DMS 273 treated with DMSO at 0.1 percent for 48 hours (cell line): ENCODE measurements around the gene HECA.
"Not testable (repeated sequence)": the region's sequence is repeated elsewhere in the genome, so short reads cannot be mapped to it uniquely, and the experiment has no call there.

Experiments used
- DNase-seq: peaks from one replicate; lab custom pipeline; 2025; lab: John Stamatoyannopoulos, UW

Gene HECA

GRCh38 chr6:139134817-139135577 lies at the start of gene HECA:
Gene HECA, plus strand, starts transcription at chr6:139135080. Its CDS starts 317 bp downstream, at chr6:139135397.
- DNase-seq = peak; percentile 71

- no peak for DNase-seq
Measured at GRCh38 chr6:139091826-139092225, 43.1 kb upstream of the HECA start.

- no peak for DNase-seq
Measured at GRCh38 chr6:139099984-139100383, 34.9 kb upstream of the HECA start.

- no peak for DNase-seq
Measured at GRCh38 chr6:139107051-139107450, 27.8 kb upstream of the HECA start.

GRCh38 chr6:139108378-139108777 lies 26.5 kb upstream of the HECA start:
- no peak for DNase-seq

GRCh38 chr6:139109558-139109957 lies 25.3 kb upstream of the HECA start:
- DNase-seq = no peak

GRCh38 chr6:139112146-139112545 lies 22.7 kb upstream of the HECA start:
- DNase-seq = no peak

- no peak for DNase-seq
Measured at GRCh38 chr6:139112561-139112960, 22.3 kb upstream of the HECA start.

- no peak for DNase-seq
Measured at GRCh38 chr6:139114746-139115145, 20.1 kb upstream of the HECA start.

GRCh38 chr6:139115989-139116758 lies 18.7 kb upstream of the HECA start:
- DNase-seq = no peak

GRCh38 chr6:139117734-139118133 lies 17.1 kb upstream of the HECA start:
- no peak for DNase-seq

GRCh38 chr6:139119552-139119951 lies 15.3 kb upstream of the HECA start:
- no peak for DNase-seq

- DNase-seq = not testable (repeated sequence)
Measured at GRCh38 chr6:139122823-139123222, 12.1 kb upstream of the HECA start.

- peak; percentile 29 for DNase-seq
Measured at GRCh38 chr6:139124887-139125672, 9.8 kb upstream of the HECA start.

- no peak for DNase-seq
Measured at GRCh38 chr6:139126255-139126654, 8.6 kb upstream of the HECA start.

- no peak for DNase-seq
Measured at GRCh38 chr6:139126931-139127330, 7.9 kb upstream of the HECA start.

- no peak for DNase-seq
Measured at GRCh38 chr6:139129284-139129683, 5.6 kb upstream of the HECA start.

- DNase-seq = no peak
Measured at GRCh38 chr6:139131736-139132280, 3.1 kb upstream of the HECA start.

GRCh38 chr6:139133262-139134063 lies 1.4 kb upstream of the HECA start:
- peak; percentile 73 for DNase-seq

GRCh38 chr6:139134064-139134395 lies 850 bp upstream of the HECA start:
- no peak for DNase-seq
